H1 (cell line): ENCODE results near the gene ARHGAP28. TPM values are rescaled to one million over a fixed set of nuclear protein-coding genes. Genes with fewer than 3 reads are reported as not detected.

Experiments used
- TAF1 ChIP-seq: IDR thresholded peaks from 2 replicates; pipeline ENCODE4 v1.6.1; 2011; ENCODE audit warnings: mild to moderate bottlenecking, low read depth, low read length
- polyA plus RNA-seq, 7 experiments: library from polyadenylated mRNA; depleted of rRNA in 3 of 7; stranded (reverse) in 5 of 7; unstranded in 2 of 7; fragments of >200 nt in 5 of 7; fragments of 200-250 nt in 2 of 7; gene quantifications; 1 replicate in 5 of 7; 2 replicates in 1 of 7; 4 replicates in 1 of 7; pipeline versions ENCODE4 v1.2.1 to v1.2.3, GENCODE V29; 2011 to 2013; ENCODE audit warnings: missing spikeins in 2 of 7, mixed read lengths in 2 of 7
- total RNA-seq: library from RNA; stranded (reverse); fragmentation: NEBNext Ultra II Directional; extraction: Animal tissue kit (Norgen Biotek cat#: 25700); gene quantifications from 2 replicates; pipeline ENCODE4 v1.2.1, GENCODE V29; 2021

Gene ARHGAP28
- total and polyA plus RNA-seq, 2 of the 8 experiments (the other 6 are each of a cell fraction or from before 2014, with no cell fraction given), result 2.9 to 14.4 TPM

DNA sequence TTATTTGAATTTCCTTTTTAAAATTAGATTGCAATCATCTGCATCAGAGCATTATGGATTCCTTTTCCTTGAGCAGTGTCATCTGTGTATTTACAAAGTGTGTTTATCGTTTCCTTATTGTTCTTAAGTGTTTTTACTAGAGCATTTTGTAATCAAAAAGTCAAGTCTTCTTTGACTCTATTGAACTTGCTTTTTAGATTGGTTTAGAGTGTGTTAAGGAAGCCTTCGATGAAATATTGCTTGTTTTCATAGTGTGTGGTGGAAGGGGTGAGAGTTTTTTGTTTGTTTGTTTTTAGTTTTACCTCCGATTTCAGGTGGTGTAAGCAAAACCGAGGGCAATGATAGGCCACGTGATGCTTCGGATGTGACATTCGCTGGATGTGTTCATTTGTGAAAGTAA is 45.7 kb downstream of the ARHGAP28 start (continued):
- no peak for TF ChIP-seq TAF1
